HepG2 (cell line): ENCODE results near the gene CISD1. TPM values are rescaled to one million over a fixed set of nuclear protein-coding genes. Genes with fewer than 3 reads are reported as not detected.
A peak's percentile ranks its signal among the peaks of the same experiment; 100 is the strongest.

Source experiments
- ARNT2 ChIP-seq: sonication (generic); formaldehyde crosslinking; IDR thresholded peaks from 2 replicates; pipeline ENCODE4 v1.8.0; 2022; ENCODE audit warnings: mild to moderate bottlenecking, low read depth, missing genetic modification reagents, moderate library complexity
- BHLHE40 ChIP-seq: IDR thresholded peaks from 2 replicates; pipeline ENCODE4 v1.6.1; 2011; ENCODE audit warnings: low read length, improper control_type of control experiment
- FLYWCH1 ChIP-seq: sonication (generic); formaldehyde crosslinking; IDR thresholded peaks from 2 replicates; pipeline ENCODE4 v1.8.1; 2023; ENCODE audit warnings: mild to moderate bottlenecking, missing genetic modification reagents
- GLI4 ChIP-seq: sonication (generic); formaldehyde crosslinking; IDR thresholded peaks from 2 replicates; pipeline ENCODE4 v1.5.1; 2020; ENCODE audit warnings: missing genetic modification reagents, mild to moderate bottlenecking, moderate library complexity, borderline replicate concordance
- ISX ChIP-seq: sonication (generic); formaldehyde crosslinking; conservative IDR thresholded peaks from 2 replicates; pipeline ENCODE4 v1.5.0; 2020; ENCODE audit warnings: missing genetic modification reagents
- KDM3A ChIP-seq: IDR thresholded peaks from 2 replicates; pipeline ENCODE4 v1.6.1; 2018; ENCODE audit warnings: low read depth, missing compliant biosample characterization
- NPAS2 ChIP-seq: sonication (generic); formaldehyde crosslinking; IDR thresholded peaks from 2 replicates; pipeline ENCODE4 v1.8.0; 2022; ENCODE audit warnings: mild to moderate bottlenecking, missing genetic modification reagents, borderline replicate concordance
- NR3C1 ChIP-seq: sonication (generic); formaldehyde crosslinking; IDR thresholded peaks from 2 replicates; pipeline ENCODE4 v1.4.0; 2020; ENCODE audit warnings: missing genetic modification reagents
- POGK ChIP-seq: sonication (generic); formaldehyde crosslinking; conservative IDR thresholded peaks from 2 replicates; pipeline ENCODE4 v1.8.0; 2022; ENCODE audit warnings: mild to moderate bottlenecking, moderate library complexity, missing genetic modification reagents
- RAD51 ChIP-seq: fragments of 450-650 bp; IDR thresholded peaks from 2 replicates; pipeline ENCODE4 v1.6.1; 2016; ENCODE audit warnings: borderline replicate concordance
- ZBED4 ChIP-seq: sonication (generic); formaldehyde crosslinking; IDR thresholded peaks from 2 replicates; pipeline ENCODE4 v1.4.0; 2020; ENCODE audit warnings: missing genetic modification reagents, borderline replicate concordance
- ZBTB7A ChIP-seq: sonication (generic); formaldehyde crosslinking; IDR thresholded peaks from 2 replicates; pipeline ENCODE4 v1.8.0; 2022; ENCODE audit warnings: mild to moderate bottlenecking, missing genetic modification reagents
- ZHX2 ChIP-seq, 2 experiments: sonication (generic) in 1 of 2; formaldehyde crosslinking in 1 of 2; IDR thresholded peaks; 2 replicates each; pipeline versions ENCODE4 v1.6.1 to v1.9.0; 2014 to 2022; ENCODE audit warnings: antibody characterized with exemption in 1 of 2, borderline replicate concordance in 1 of 2, inconsistent platforms in 1 of 2, low read depth in 1 of 2, missing genetic modification reagents in 1 of 2
- ZNF256 ChIP-seq: sonication (generic); formaldehyde crosslinking; conservative IDR thresholded peaks from 2 replicates; pipeline ENCODE4 v1.4.0; 2020; ENCODE audit warnings: missing genetic modification reagents
- ZNF317 ChIP-seq: sonication (generic); formaldehyde crosslinking; IDR thresholded peaks from 2 replicates; pipeline ENCODE4 v1.5.0; 2020; ENCODE audit warnings: mild to moderate bottlenecking, missing genetic modification reagents
- ZNF546 ChIP-seq: sonication (generic); formaldehyde crosslinking; conservative IDR thresholded peaks from 2 replicates; pipeline ENCODE4 v1.8.1; 2023; ENCODE audit warnings: mild to moderate bottlenecking, missing genetic modification reagents
- ZNF570 ChIP-seq: sonication (generic); formaldehyde crosslinking; IDR thresholded peaks from 2 replicates; pipeline ENCODE4 v1.4.0; 2020; ENCODE audit warnings: mild to moderate bottlenecking, missing genetic modification reagents, borderline replicate concordance
- ZNF720 ChIP-seq: sonication (generic); formaldehyde crosslinking; IDR thresholded peaks from 2 replicates; pipeline ENCODE4 v1.4.0; 2020; ENCODE audit warnings: missing genetic modification reagents
- polyA plus RNA-seq, 8 experiments: library from polyadenylated mRNA; depleted of rRNA in 3 of 8; stranded (reverse) in 7 of 8; unstranded in 1 of 8; fragments of >200 nt; fragmentation: Illumina TruSeq in 4 of 8; extraction: Trizol in 4 of 8; gene quantifications; 2 replicates each; pipeline versions ENCODE4 v1.2.1 to v1.2.3, GENCODE V29; 2011 to 2016; ENCODE audit warnings: low read depth in 4 of 8, missing spikeins in 1 of 8, mixed read lengths in 1 of 8; ENCODE audit not compliant: insufficient read depth in 1 of 8
- total RNA-seq, 5 experiments: library from RNA; depleted of rRNA; stranded (reverse); fragments of >200 nt; fragmentation: Illumina TruSeq; extraction: Trizol; gene quantifications; 2 replicates each; pipeline ENCODE4 v1.2.3, GENCODE V29; 2016; ENCODE audit warnings: low read depth in 1 of 5

The CISD1 gene
- total and polyA plus RNA-seq, 2 of the 13 experiments (the other 11 are each of a cell fraction or from before 2014, with no cell fraction given) = 63.4 to 78.9 TPM

- TF ChIP-seq ZHX2 (IDR thresholded peaks at IDR 0.05; ENCODE audit: low read depth) (no peak), ZHX2 (CRISPR knock-in tag; IDR thresholded peaks at IDR 0.05; ENCODE audit: borderline replicate concordance) (0 out of 2 replicates have a peak, but pooled peaks have one; percentile 41), ARNT2 (peak; percentile 82), ZNF720 (no peak), RAD51 (no peak), ZNF256 (CRISPR knock-in tag) (no peak), NPAS2 (CRISPR knock-in tag) (no peak), ZBED4 (CRISPR knock-in tag) (no peak), POGK (CRISPR knock-in tag) (peak; percentile 64; the same call in 1 of the 2 replicates), ZBTB7A (CRISPR knock-in tag) (0 out of 2 replicates have a peak, but pooled peaks have one; percentile 25), ZNF546 (CRISPR knock-in tag) (no peak; the same call in 1 of the 2 replicates), KDM3A (CRISPR knock-in tag) (no peak), ZNF317 (no peak; the same call in 1 of the 2 replicates), NR3C1 (CRISPR knock-in tag) (no peak), FLYWCH1 (CRISPR knock-in tag) (no peak), GLI4 (CRISPR knock-in tag) (no peak), BHLHE40 (no peak), ISX (CRISPR knock-in tag) (no peak), ZNF570 (CRISPR knock-in tag) (no peak)
These were observed 1.1 kb upstream of the CISD1 start, which contains the start of gene IPMK (continued) for GRCh38 chr10:58267713-58268453.
